ENCODE measurements around the gene AP2M1. TPM values are rescaled to one million over a fixed set of nuclear protein-coding genes. Genes with fewer than 3 reads are reported as not detected.

AP2M1 gene
- total RNA-seq, 1 donor from 2014 or later, result 315 TPM

DNA sequence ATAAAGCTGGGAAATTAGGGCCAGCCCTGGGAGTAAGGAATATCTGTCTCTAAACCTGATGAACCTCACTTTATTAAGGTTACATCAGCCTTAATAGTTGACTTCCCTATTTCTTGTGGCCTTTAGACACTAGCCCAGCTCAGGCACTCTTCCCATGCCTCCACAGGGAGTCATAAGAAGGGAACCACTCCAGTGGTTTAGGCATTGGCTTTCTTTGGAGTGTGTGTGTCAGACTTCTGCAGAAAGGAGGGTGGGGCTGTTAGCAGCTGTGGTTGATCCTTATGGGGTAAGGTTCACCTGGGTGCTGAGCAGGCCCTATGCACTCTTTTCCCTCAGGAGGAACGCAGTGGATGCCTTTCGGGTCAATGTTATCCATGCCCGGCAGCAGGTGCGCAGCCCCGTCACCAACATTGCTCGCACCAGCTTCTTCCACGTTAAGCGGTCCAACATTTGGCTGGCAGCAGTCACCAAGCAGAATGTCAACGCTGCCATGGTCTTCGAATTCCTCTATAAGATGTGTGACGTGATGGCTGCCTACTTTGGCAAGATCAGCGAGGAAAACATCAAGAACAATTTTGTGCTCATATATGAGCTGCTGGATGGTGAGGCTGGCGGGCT lies 4.0 kb downstream of the AP2M1 start:
- TF ChIP-seq, protein P1, sequence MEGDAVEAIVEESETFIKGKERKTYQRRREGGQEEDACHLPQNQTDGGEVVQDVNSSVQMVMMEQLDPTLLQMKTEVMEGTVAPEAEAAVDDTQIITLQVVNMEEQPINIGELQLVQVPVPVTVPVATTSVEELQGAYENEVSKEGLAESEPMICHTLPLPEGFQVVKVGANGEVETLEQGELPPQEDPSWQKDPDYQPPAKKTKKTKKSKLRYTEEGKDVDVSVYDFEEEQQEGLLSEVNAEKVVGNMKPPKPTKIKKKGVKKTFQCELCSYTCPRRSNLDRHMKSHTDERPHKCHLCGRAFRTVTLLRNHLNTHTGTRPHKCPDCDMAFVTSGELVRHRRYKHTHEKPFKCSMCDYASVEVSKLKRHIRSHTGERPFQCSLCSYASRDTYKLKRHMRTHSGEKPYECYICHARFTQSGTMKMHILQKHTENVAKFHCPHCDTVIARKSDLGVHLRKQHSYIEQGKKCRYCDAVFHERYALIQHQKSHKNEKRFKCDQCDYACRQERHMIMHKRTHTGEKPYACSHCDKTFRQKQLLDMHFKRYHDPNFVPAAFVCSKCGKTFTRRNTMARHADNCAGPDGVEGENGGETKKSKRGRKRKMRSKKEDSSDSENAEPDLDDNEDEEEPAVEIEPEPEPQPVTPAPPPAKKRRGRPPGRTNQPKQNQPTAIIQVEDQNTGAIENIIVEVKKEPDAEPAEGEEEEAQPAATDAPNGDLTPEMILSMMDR (IDR thresholded peaks at IDR 0.05; ENCODE audit: partially characterized antibody, unreplicated experiment), result no peak
- Mint-ChIP-seq H3K4me1 (ENCODE audit: low read depth, unreplicated experiment) (peaks cover 18% of the 10 kb centered on the region), H3K9me3 (ENCODE audit: unreplicated experiment) (peaks cover 12% of the 10 kb centered on the region), H3K36me3 (ENCODE audit: unreplicated experiment) (no peaks in the 10 kb centered on the region), H3K27me3 (ENCODE audit: unreplicated experiment) (peaks cover 6% of the 10 kb centered on the region), H3K4me3 (ENCODE audit: unreplicated experiment) (no peak overlapping the region), H3K27ac (ENCODE audit: unreplicated experiment) (no peak overlapping the region)
- no peak for DNase-seq

DNA sequence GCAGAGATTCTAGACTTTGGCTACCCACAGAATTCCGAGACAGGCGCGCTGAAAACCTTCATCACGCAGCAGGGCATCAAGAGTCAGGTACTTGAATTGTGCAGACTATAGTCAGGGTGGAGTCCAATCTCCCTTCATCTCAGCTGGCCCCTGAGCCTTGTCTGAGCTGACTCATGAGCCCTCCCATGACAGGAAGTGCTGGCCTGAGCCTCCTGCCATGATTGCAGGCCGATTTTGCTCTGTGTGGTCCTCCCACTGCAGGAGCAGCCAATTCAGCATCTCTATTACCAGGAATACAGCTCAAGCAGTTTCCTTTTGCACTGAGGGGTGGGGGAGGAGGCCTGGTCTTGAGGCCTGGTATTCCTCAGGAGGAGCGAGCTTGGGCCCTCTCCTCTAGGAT lies 5.5 kb downstream of the AP2M1 start:
- Mint-ChIP-seq H3K27ac (ENCODE audit: unreplicated experiment) (no peak overlapping the region), H3K9me3 (ENCODE audit: unreplicated experiment) (peaks cover 15% of the 10 kb centered on the region), H3K4me1 (ENCODE audit: low read depth, unreplicated experiment) (peaks cover 21% of the 10 kb centered on the region), H3K36me3 (ENCODE audit: unreplicated experiment) (peaks cover 3% of the 10 kb centered on the region), H3K4me3 (ENCODE audit: unreplicated experiment) (no peak overlapping the region), H3K27me3 (ENCODE audit: unreplicated experiment) (peaks cover 6% of the 10 kb centered on the region)
- DNase-seq, result no peak
- TF ChIP-seq, protein P1 (IDR thresholded peaks at IDR 0.05; ENCODE audit: partially characterized antibody, unreplicated experiment), result no peak

DNA sequence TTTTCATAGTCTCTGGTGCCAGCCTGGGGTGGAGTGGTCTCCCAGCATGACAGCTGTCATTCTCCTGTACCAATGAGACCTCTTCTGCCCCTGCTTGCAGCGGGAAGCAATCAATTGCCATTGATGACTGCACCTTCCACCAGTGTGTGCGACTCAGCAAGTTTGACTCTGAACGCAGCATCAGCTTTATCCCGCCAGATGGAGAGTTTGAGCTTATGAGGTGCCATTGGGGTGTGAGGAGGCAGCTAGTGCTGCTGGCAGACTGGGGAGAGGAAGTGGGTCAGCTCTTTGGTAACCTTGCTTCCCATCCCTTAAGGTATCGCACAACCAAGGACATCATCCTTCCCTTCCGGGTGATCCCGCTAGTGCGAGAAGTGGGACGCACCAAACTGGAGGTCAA lies 6.9 kb downstream of the AP2M1 start:
- Mint-ChIP-seq H3K36me3 (ENCODE audit: unreplicated experiment) (peaks cover 4% of the 10 kb centered on the region), H3K4me3 (ENCODE audit: unreplicated experiment) (no peak overlapping the region), H3K4me1 (ENCODE audit: low read depth, unreplicated experiment) (peaks cover 17% of the 10 kb centered on the region), H3K9me3 (ENCODE audit: unreplicated experiment) (peaks cover 10% of the 10 kb centered on the region), H3K27me3 (ENCODE audit: unreplicated experiment) (peaks cover 6% of the 10 kb centered on the region), H3K27ac (ENCODE audit: unreplicated experiment) (no peak overlapping the region)
- no peak for DNase-seq
- TF ChIP-seq, protein P1 (IDR thresholded peaks at IDR 0.05; ENCODE audit: partially characterized antibody, unreplicated experiment), result no peak

DNA sequence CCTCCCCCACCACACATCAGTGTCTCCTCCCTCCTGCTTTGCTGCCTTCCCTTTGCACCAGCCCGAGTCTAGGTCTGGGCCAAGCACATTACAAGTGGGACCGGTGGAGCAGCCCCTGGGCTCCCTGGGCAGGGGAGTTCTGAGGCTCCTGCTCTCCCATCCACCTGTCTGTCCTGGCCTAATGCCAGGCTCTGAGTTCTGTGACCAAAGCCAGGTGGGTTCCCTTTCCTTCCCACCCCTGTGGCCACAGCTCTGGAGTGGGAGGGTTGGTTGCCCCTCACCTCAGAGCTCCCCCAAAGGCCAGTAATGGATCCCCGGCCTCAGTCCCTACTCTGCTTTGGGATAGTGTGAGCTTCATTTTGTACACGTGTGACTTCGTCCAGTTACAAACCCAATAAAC lies 9.0 kb downstream of the AP2M1 start:
- no peak overlapping the region for H3K27ac Mint-ChIP-seq (ENCODE audit: unreplicated experiment)
- no peak for DNase-seq
- no peak overlapping the region for H3K4me3 Mint-ChIP-seq (ENCODE audit: unreplicated experiment)
- TF ChIP-seq, protein P1 (IDR thresholded peaks at IDR 0.05; ENCODE audit: partially characterized antibody, unreplicated experiment), result no peak
- H3K27me3 Mint-ChIP-seq (ENCODE audit: unreplicated experiment), result peaks cover 3% of the 10 kb centered on the region
- peaks cover 10% of the 10 kb centered on the region for H3K9me3 Mint-ChIP-seq (ENCODE audit: unreplicated experiment)
- peaks cover 13% of the 10 kb centered on the region for H3K4me1 Mint-ChIP-seq (ENCODE audit: low read depth, unreplicated experiment)
- H3K36me3 Mint-ChIP-seq (ENCODE audit: unreplicated experiment), result peaks cover 4% of the 10 kb centered on the region

DNA sequence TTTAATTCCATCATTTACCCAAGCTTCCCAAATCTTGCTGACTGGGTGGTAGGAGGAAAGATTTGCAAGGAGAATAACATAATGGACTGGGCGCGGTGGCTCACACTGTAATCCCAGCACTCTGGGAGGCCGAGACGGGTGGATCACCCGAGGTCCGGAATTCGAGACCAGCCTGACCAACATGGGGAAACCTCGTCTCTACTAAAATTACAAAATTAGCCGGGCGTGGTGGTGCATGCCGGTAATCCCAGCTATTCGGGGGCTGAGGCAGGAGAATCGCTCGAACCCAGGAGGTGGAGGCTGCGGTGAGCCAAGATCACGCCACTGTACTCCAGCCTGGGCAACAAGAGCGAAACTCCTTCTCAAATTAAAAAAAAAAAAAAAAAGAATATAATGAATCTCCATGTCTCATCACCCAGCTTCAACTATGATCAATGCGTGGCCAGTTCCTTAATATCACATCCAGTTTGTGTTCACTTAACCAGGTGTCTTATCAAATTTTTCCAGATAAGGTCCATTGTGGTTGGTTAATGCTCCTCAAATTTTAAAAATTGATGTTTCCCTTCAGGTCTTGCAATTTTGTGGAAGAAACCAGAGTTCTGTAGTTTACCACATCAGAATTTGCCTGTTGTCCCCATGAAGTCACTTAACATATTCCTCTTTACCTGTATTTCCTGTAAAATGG lies 10.0 kb downstream of the AP2M1 start:
- DNase-seq, result no peak
- H3K27ac Mint-ChIP-seq (ENCODE audit: unreplicated experiment), result peak overlapping the region; percentile 96
- H3K9me3 Mint-ChIP-seq (ENCODE audit: unreplicated experiment), result peaks cover 9% of the 10 kb centered on the region
- H3K4me3 Mint-ChIP-seq (ENCODE audit: unreplicated experiment), result peak overlapping the region; percentile 99
- peaks cover 3% of the 10 kb centered on the region for H3K27me3 Mint-ChIP-seq (ENCODE audit: unreplicated experiment)
- H3K4me1 Mint-ChIP-seq (ENCODE audit: low read depth, unreplicated experiment), result peaks cover 13% of the 10 kb centered on the region
- TF ChIP-seq, protein P1 (IDR thresholded peaks at IDR 0.05; ENCODE audit: partially characterized antibody, unreplicated experiment), result no peak
- H3K36me3 Mint-ChIP-seq (ENCODE audit: unreplicated experiment), result peaks cover 4% of the 10 kb centered on the region

All from glutamatergic neuron (in vitro differentiated cells).